Fibroblast of peridontal ligament (primary cell): ENCODE results near the gene QRSL1.
A peak's percentile ranks its signal among the peaks of the same experiment; 100 is the strongest.
"Not testable (repeated sequence)": the region's sequence is repeated elsewhere in the genome, so short reads cannot be mapped to it uniquely, and the experiment has no call there.

Experiments
- DNase-seq: peaks from one replicate; pipeline ENCODE4 v3.0.0-alpha.2; 2010; ENCODE audit errors: extremely low read depth

Gene QRSL1

GRCh38 chr6:106674541-106675229 is 45.3 kb downstream of the QRSL1 start:
- DNase-seq: no peak

- no peak for DNase-seq
Measured at GRCh38 chr6:106677282-106677681, 47.9 kb downstream of the QRSL1 start.

- DNase-seq: peak; percentile 11
Measured at GRCh38 chr6:106684011-106684410, 54.6 kb downstream of the QRSL1 start.

GRCh38 chr6:106685833-106686232 is 56.5 kb downstream of the QRSL1 start:
- DNase-seq: peak; percentile 26

GRCh38 chr6:106688177-106688951 is 59.0 kb downstream of the QRSL1 start:
- peak; percentile 41 for DNase-seq

GRCh38 chr6:106692112-106692818 is 62.9 kb downstream of the QRSL1 start:
- peak; percentile 78 for DNase-seq

- no peak for DNase-seq
Measured at GRCh38 chr6:106692819-106693208, 63.4 kb downstream of the QRSL1 start.

GRCh38 chr6:106693418-106693817 is 64.0 kb downstream of the QRSL1 start:
- DNase-seq: no peak

GRCh38 chr6:106694343-106694742 is 65.0 kb downstream of the QRSL1 start:
- DNase-seq: no peak

GRCh38 chr6:106700581-106700980 is 71.2 kb downstream of the QRSL1 start:
- no peak for DNase-seq

- not testable (repeated sequence) for DNase-seq
Measured at GRCh38 chr6:106701201-106701600, 71.8 kb downstream of the QRSL1 start.

- no peak for DNase-seq
Measured at GRCh38 chr6:106702046-106702445, 72.7 kb downstream of the QRSL1 start.

GRCh38 chr6:106702451-106703110 is 73.2 kb downstream of the QRSL1 start:
- DNase-seq: no peak

GRCh38 chr6:106704327-106704726 is 74.9 kb downstream of the QRSL1 start:
- no peak for DNase-seq

GRCh38 chr6:106705156-106705555 is 75.8 kb downstream of the QRSL1 start:
- no peak for DNase-seq

GRCh38 chr6:106710580-106710979 is 81.2 kb downstream of the QRSL1 start:
- DNase-seq: no peak

- no peak for DNase-seq
Measured at GRCh38 chr6:106714281-106714680, 84.9 kb downstream of the QRSL1 start.

- DNase-seq: no peak
Measured at GRCh38 chr6:106715922-106716321, 86.5 kb downstream of the QRSL1 start.

GRCh38 chr6:106716966-106717365 is 87.6 kb downstream of the QRSL1 start:
- DNase-seq: no peak
